SK-N-SH (cell line): ENCODE results near the gene ZNF728.

ENCODE experiments used
- CHD2 ChIP-seq: fragments of 150-350 bp; IDR thresholded peaks from 2 replicates; pipeline ENCODE4 v1.6.1; 2018; ENCODE audit warnings: low read length; ENCODE audit not compliant: partially characterized antibody
- CTCF ChIP-seq: fragments of 200-600 bp; sonication (generic); IDR thresholded peaks from 2 replicates; pipeline ENCODE4 v1.6.1; 2017; ENCODE audit warnings: antibody characterized with exemption, mild to moderate bottlenecking, moderate library complexity
- EZH2phosphoT487 ChIP-seq: fragments of 200-600 bp; sonication (generic); IDR thresholded peaks from 2 replicates; pipeline ENCODE4 v1.6.1; 2017; ENCODE audit warnings: low read depth, mixed run types, mild to moderate bottlenecking, antibody characterized with exemption, moderate library complexity, borderline replicate concordance
- GATA2 ChIP-seq: sonication (generic); formaldehyde crosslinking; IDR thresholded peaks from 2 replicates; pipeline ENCODE4 v1.5.0; 2020; ENCODE audit warnings: mild to moderate bottlenecking, missing genetic modification reagents
- MAX ChIP-seq: IDR thresholded peaks from 2 replicates; pipeline ENCODE4 v1.4.0; 2012; ENCODE audit warnings: low read depth
- NFIC ChIP-seq: IDR thresholded peaks from 2 replicates; pipeline ENCODE4 v1.4.0; 2012; ENCODE audit warnings: borderline replicate concordance
- REST ChIP-seq: IDR thresholded peaks from 2 replicates; pipeline ENCODE4 v1.6.1; 2012; ENCODE audit warnings: mild to moderate bottlenecking, low read depth, low read length, moderate library complexity
- RXRA ChIP-seq: IDR thresholded peaks from 2 replicates; pipeline ENCODE4 v1.4.0; 2012; ENCODE audit warnings: low read depth, mild to moderate bottlenecking, borderline replicate concordance
- TCF12 ChIP-seq: IDR thresholded peaks from 2 replicates; pipeline ENCODE4 v1.4.0; 2012
- YY1 ChIP-seq: IDR thresholded peaks from 2 replicates; pipeline ENCODE4 v1.4.0; 2012; ENCODE audit warnings: low read depth, mild to moderate bottlenecking

GRCh38 chr19:22976248-22976647 lies 26.7 kb downstream of the ZNF728 start:
- TF ChIP-seq CTCF, result no peak
- TF ChIP-seq GATA2, result no peak
- no peak for TF ChIP-seq MAX
- no peak for TF ChIP-seq RXRA
- no peak for TF ChIP-seq YY1
- no peak for TF ChIP-seq REST
- TF ChIP-seq EZH2phosphoT487, result no peak
- no peak for TF ChIP-seq CHD2
- TF ChIP-seq NFIC, result no peak
- TF ChIP-seq TCF12, result no peak
